Measurements from ENCODE around the gene MMP3.

DNA sequence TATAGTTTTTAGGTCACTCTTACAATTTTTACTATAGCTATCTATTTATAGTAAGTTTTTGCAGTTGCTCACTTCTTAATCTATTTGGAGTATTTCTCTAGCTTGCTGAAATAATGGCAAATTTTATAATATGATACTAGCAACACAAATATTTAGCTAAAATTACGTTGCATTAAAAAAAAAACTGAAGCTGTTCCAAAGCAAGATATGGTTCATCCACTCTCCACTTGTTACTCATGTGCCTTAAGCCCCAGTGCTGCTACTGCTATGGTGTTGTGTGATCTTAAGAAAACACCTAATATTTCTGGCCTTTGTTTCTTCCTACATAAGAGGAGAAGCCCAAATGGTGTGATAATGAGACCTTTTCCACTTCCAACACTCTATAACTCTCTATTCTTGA is 479 bp downstream of the MMP3 start:
- TF ChIP-seq, protein P1, sequence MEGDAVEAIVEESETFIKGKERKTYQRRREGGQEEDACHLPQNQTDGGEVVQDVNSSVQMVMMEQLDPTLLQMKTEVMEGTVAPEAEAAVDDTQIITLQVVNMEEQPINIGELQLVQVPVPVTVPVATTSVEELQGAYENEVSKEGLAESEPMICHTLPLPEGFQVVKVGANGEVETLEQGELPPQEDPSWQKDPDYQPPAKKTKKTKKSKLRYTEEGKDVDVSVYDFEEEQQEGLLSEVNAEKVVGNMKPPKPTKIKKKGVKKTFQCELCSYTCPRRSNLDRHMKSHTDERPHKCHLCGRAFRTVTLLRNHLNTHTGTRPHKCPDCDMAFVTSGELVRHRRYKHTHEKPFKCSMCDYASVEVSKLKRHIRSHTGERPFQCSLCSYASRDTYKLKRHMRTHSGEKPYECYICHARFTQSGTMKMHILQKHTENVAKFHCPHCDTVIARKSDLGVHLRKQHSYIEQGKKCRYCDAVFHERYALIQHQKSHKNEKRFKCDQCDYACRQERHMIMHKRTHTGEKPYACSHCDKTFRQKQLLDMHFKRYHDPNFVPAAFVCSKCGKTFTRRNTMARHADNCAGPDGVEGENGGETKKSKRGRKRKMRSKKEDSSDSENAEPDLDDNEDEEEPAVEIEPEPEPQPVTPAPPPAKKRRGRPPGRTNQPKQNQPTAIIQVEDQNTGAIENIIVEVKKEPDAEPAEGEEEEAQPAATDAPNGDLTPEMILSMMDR (IDR thresholded peaks at IDR 0.05; ENCODE audit: low read depth, low read length, missing input control): no peak
- TF ChIP-seq HNF4G (IDR thresholded peaks at IDR 0.05) (no peak), HNF4A (conservative IDR thresholded peaks at IDR 0.05) (no peak)
- TF ChIP-seq, protein P2, sequence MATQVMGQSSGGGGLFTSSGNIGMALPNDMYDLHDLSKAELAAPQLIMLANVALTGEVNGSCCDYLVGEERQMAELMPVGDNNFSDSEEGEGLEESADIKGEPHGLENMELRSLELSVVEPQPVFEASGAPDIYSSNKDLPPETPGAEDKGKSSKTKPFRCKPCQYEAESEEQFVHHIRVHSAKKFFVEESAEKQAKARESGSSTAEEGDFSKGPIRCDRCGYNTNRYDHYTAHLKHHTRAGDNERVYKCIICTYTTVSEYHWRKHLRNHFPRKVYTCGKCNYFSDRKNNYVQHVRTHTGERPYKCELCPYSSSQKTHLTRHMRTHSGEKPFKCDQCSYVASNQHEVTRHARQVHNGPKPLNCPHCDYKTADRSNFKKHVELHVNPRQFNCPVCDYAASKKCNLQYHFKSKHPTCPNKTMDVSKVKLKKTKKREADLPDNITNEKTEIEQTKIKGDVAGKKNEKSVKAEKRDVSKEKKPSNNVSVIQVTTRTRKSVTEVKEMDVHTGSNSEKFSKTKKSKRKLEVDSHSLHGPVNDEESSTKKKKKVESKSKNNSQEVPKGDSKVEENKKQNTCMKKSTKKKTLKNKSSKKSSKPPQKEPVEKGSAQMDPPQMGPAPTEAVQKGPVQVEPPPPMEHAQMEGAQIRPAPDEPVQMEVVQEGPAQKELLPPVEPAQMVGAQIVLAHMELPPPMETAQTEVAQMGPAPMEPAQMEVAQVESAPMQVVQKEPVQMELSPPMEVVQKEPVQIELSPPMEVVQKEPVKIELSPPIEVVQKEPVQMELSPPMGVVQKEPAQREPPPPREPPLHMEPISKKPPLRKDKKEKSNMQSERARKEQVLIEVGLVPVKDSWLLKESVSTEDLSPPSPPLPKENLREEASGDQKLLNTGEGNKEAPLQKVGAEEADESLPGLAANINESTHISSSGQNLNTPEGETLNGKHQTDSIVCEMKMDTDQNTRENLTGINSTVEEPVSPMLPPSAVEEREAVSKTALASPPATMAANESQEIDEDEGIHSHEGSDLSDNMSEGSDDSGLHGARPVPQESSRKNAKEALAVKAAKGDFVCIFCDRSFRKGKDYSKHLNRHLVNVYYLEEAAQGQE (IDR thresholded peaks at IDR 0.05): no peak
- TF ChIP-seq, protein P3, sequence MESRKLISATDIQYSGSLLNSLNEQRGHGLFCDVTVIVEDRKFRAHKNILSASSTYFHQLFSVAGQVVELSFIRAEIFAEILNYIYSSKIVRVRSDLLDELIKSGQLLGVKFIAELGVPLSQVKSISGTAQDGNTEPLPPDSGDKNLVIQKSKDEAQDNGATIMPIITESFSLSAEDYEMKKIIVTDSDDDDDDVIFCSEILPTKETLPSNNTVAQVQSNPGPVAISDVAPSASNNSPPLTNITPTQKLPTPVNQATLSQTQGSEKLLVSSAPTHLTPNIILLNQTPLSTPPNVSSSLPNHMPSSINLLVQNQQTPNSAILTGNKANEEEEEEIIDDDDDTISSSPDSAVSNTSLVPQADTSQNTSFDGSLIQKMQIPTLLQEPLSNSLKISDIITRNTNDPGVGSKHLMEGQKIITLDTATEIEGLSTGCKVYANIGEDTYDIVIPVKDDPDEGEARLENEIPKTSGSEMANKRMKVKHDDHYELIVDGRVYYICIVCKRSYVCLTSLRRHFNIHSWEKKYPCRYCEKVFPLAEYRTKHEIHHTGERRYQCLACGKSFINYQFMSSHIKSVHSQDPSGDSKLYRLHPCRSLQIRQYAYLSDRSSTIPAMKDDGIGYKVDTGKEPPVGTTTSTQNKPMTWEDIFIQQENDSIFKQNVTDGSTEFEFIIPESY (IDR thresholded peaks at IDR 0.05): no peak

All from liver (tissue), 3 donors.